ENCODE results near the gene NQO1.

GRCh38 chr16:69711115-69711740 lies 15.1 kb downstream of the NQO1 start:
- TF ChIP-seq CTCF (conservative IDR thresholded peaks at IDR 0.05; ENCODE audit: low read depth, low read length) (no peak), EZH2 (IDR thresholded peaks at IDR 0.05; ENCODE audit: low read length, unreplicated experiment) (no peak)
